COLO668 (cell line): Measurements from ENCODE around the gene ASB4.
"Not testable (repeated sequence)": the region's sequence is repeated elsewhere in the genome, so short reads cannot be mapped to it uniquely, and the experiment has no call there.

ENCODE experiments used
- DNase-seq: peaks from one replicate; lab custom pipeline; 2025; ENCODE audit not compliant: unreplicated experiment; lab: John Stamatoyannopoulos, UW

The ASB4 gene, protein sequence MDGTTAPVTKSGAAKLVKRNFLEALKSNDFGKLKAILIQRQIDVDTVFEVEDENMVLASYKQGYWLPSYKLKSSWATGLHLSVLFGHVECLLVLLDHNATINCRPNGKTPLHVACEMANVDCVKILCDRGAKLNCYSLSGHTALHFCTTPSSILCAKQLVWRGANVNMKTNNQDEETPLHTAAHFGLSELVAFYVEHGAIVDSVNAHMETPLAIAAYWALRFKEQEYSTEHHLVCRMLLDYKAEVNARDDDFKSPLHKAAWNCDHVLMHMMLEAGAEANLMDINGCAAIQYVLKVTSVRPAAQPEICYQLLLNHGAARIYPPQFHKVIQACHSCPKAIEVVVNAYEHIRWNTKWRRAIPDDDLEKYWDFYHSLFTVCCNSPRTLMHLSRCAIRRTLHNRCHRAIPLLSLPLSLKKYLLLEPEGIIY

GRCh38 chr7:95485391-95486123 lies at the start of gene ASB4:
Gene ASB4 (plus strand): TSS chr7:95485943. CDS start chr7:95485972, 29 bp downstream.
- DNase-seq = no peak

GRCh38 chr7:95436407-95436806 lies 49.3 kb upstream of the ASB4 start:
- DNase-seq = no peak

GRCh38 chr7:95440394-95441038 lies 45.2 kb upstream of the ASB4 start:
- no peak for DNase-seq

- no peak for DNase-seq
Observed at GRCh38 chr7:95441042-95441823, 44.5 kb upstream of the ASB4 start.

DNA sequence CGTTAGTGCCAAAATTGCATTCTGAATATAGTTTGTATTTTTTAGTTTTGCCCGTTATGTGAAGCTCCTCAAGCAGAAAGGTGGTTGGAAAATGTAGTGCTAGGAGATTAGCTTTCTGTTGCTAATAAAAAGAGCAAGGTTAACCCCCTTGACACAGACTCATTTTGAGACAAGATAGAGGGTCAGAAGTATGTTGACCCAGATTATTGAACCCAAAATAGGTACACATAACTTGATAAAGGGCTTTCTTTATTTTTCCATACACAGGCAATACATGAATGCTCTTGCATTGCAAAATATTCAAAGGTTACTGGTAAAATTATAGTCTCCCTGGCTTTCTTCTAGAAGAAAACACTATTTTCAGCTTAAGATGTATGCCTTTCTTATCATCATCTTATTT lies 40.9 kb upstream of the ASB4 start:
- no peak for DNase-seq

DNA sequence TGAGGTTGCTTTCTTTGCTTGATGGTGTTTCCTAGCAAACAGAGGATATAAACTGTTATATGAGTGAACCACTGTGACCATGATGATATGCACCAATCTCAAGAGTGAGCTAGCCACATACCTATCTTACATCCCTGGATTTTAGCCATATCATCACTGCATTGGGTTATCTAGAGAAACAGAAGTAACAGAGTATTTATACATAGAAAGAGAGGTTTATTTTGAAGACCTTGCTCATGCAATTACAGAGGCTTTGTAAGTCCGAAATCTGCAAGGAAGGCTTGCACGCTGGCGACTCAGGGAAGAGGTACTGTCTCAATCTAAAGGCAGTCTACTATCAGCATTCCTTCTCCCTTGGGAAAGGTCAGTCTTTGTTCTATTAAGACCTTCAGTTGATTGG lies 39.1 kb upstream of the ASB4 start:
- no peak for DNase-seq

DNA sequence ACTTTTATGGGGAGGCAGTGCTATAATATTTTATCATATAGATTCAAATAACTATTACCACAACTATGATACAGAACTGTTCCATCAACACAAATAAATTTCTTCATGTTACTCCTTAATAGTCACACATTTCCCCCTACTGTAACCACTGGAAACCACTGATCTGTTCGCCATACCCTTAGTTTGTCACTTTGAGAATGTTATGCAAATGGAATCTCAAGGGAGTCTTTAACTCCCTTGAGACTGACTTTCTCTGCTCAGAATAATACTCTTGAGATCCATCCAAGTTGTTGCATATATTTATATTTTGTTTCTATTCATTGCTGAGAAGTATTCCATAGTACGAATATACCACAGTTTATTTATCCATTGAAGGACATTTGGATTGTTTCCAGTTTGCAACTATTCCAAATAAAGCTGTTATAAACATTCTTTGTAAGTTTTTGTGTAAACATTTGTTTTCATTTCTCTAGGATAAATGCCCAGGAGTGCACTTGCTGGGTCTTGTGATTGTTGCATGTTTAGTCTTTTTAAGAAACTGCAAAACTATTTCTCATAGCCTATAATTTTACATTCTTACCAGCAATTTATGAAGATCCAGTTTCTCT lies 31.2 kb upstream of the ASB4 start:
- no peak for DNase-seq

- no peak for DNase-seq
Observed at GRCh38 chr7:95457947-95458346, 27.8 kb upstream of the ASB4 start.

DNA sequence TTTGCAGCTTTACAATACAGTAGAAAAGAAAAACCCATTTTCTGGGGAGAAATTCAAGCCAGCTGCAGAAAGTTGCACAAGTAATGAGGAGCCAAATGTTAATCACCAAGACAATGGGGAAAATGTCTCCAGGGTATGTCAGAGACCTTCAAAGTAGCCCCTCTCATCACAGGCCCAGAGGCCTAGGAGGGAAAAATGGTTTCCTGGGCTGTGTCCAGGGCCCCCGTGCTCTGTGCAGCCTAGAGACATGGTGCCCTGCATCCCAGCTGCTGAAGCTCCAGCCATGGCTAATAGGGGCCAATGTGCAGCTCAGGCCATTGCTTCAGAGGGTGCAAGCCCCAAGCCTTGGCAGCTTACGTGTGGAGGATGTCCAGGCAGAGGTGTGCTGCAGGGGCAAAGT lies 25.1 kb upstream of the ASB4 start:
- not testable (repeated sequence) for DNase-seq

DNA sequence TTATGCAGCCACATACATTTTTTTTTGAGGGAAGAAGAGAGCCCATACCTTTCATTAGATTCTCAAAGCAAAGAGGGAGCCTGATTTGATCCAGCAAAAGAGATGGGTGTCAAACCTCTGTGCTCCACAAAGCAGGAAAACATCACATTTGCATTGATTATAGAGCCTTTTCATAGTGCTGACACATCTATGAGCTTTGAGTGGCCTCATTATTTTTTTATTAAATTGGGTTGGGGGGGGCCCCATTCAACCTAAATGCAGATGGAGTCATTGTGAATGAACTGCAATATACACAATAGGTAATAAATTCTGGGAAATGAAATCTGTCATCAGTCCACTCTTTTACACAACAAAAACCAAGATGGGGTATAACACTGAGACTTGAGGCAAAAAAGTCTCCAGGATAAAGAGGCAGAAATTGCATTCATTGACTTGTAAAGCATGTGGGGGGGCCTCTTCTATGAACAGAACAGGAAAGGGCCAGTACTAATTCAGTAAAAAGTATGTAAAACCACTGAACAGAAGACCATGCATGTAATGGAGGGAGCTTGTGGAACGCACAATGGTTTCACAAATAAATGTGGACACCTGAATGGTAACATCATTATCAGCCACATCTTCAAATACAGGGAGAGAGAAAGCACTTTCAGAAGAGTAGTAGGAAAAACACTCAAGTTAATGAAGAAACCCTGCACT lies 17.7 kb upstream of the ASB4 start:
- DNase-seq = no peak

DNA sequence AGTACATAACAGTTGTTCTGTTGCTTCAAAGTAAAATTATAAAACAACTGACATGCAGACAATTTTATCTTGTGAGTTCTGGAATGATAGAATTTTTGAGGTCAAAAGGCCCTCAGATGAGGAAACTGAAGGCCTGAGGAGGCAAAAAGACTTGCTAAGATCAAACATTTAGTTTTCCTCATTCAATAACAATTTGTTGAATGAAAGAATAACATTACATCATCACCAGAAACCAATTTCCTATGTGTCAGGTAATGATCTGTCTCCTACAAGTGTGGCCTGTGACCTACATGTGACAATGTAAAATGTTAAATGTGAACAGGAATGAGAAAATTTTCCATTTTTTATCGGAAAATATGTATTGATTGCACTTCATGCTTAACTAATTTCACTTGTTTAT lies 16.6 kb upstream of the ASB4 start:
- DNase-seq = no peak

GRCh38 chr7:95469848-95470247 lies 15.9 kb upstream of the ASB4 start:
- DNase-seq = peak; percentile 64

DNA sequence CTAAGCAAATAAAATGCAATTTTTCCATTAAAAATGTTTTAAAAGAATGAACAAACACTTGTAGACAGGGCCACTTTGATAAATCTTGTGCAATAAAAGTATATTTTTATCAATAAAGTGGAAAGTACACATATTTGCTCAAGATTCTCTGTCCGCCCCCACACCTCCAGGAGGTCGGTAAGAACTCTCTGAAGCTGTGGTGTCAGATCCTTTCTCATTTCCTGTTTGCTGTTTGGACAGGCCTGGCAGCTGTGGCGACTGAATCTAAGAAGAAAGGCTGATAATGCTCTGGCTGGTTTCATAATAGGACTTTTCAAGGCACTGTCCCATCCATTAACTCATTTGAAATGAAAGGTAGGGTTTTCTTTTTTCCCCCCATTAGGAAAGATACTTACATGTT lies 15.3 kb upstream of the ASB4 start:
- DNase-seq = peak; percentile 55

DNA sequence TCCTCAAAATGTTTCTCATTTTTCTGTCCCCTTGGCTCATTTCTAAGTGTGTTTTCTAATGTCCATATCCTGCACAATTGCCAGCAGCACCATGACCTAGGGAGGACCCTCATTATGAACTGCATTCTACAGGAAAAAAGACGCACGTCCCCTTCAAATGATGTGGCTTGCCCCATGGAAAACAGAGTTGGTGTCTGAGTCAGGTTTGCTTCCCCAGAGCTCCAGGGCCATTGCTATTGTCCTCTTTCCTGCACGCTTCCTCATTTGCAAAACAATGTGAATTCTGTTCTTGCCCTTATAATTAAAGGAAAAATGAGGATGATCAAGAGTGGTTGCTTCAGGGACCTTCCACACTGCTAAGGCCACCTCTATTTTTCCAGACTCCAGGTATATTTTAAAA lies 14.7 kb upstream of the ASB4 start:
- DNase-seq = no peak

DNA sequence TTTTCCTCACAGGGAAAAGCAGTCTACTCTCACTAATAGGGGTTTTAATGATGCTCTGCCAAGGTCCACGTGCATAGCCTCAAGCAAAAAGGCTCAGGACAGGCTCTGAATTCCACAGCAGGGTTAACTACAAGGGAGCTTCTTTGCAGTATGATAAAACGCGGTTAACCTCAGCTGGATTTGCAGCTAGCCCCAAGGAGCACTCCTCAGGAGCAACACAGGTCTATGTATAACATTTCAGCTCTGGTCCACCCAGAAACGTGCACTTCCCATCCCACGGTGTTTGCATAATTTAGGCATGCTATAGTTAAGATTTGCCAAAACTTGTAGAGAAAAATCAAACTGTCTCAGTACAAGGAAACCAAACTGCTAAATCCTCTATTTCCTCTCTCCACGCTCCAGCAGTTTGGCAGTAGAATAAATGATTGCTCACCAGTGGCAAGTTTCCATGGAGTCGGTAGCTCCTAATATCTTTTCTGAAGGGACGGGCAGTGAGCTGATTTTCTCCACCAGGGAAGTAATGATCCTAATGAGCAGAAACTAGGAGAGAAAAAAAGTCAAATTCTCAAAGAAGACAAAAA lies 13.1 kb upstream of the ASB4 start:
- DNase-seq = no peak

GRCh38 chr7:95473276-95473985 lies 12.3 kb upstream of the ASB4 start:
- peak; percentile 65 for DNase-seq

GRCh38 chr7:95476072-95476847 lies 9.5 kb upstream of the ASB4 start:
- DNase-seq = no peak

- peak; percentile 66 for DNase-seq
Observed at GRCh38 chr7:95476904-95477594, 8.7 kb upstream of the ASB4 start.
